Activated CD8-positive, alpha-beta memory T cell treated with anti-CD3 and anti-CD28 coated beads for 4 hours (primary cell): ENCODE data around the gene FOXK1.

Experiments
- DNase-seq, 2 donors: peaks; one replicate each; pipeline ENCODE4 v3.0.0-alpha.2; 2020; ENCODE audit warnings: low read depth in 2 of 2

Gene FOXK1

GRCh38 chr7:4722960-4723630 lies 41.0 kb downstream of the FOXK1 start:
- no peak for DNase-seq

GRCh38 chr7:4724648-4725013 lies 42.5 kb downstream of the FOXK1 start:
- DNase-seq = no peak

GRCh38 chr7:4725014-4725849 lies 43.1 kb downstream of the FOXK1 start:
- peak in 1 of 2 donors; percentile 27 for DNase-seq

GRCh38 chr7:4725850-4726450 lies 43.9 kb downstream of the FOXK1 start:
- DNase-seq = no peak

- no peak for DNase-seq
These were observed 44.5 kb downstream of the FOXK1 start for GRCh38 chr7:4726566-4726965.

GRCh38 chr7:4727914-4728705 lies 46.0 kb downstream of the FOXK1 start:
- DNase-seq = no peak

GRCh38 chr7:4729266-4729665 lies 47.2 kb downstream of the FOXK1 start:
- no peak for DNase-seq

- DNase-seq = no peak
These were observed 48.2 kb downstream of the FOXK1 start for GRCh38 chr7:4730276-4730675.

GRCh38 chr7:4730971-4731370 lies 48.9 kb downstream of the FOXK1 start:
- no peak for DNase-seq

GRCh38 chr7:4731803-4732202 lies 49.7 kb downstream of the FOXK1 start:
- DNase-seq = no peak

- DNase-seq = no peak
These were observed 51.9 kb downstream of the FOXK1 start for GRCh38 chr7:4733936-4734528.

GRCh38 chr7:4734587-4735345 lies 52.7 kb downstream of the FOXK1 start:
- no peak for DNase-seq

- no peak for DNase-seq
These were observed 55.2 kb downstream of the FOXK1 start for GRCh38 chr7:4737300-4737699.

GRCh38 chr7:4738711-4739527 lies 56.8 kb downstream of the FOXK1 start:
- no peak for DNase-seq

GRCh38 chr7:4739528-4739992 lies 57.5 kb downstream of the FOXK1 start:
- no peak for DNase-seq

GRCh38 chr7:4740796-4741195 lies 58.7 kb downstream of the FOXK1 start:
- no peak for DNase-seq

- DNase-seq = no peak
These were observed 60.0 kb downstream of the FOXK1 start for GRCh38 chr7:4742051-4742573.

- DNase-seq = no peak
These were observed 60.8 kb downstream of the FOXK1 start for GRCh38 chr7:4742852-4743251.

GRCh38 chr7:4744391-4745264 lies 62.5 kb downstream of the FOXK1 start:
- peak in 1 of 2 donors; percentile 24 for DNase-seq
